GM12878 (cell line): ENCODE data around the gene NUDT14.

Experiments used
- CTCF ChIP-seq, 3 experiments: IDR thresholded peaks in 2 of 3; conservative IDR thresholded peaks in 1 of 3; 2 replicates each; pipeline ENCODE4 v1.5.1; 2011; ENCODE audit warnings: low read depth in 3 of 3, low read length in 3 of 3, mild to moderate bottlenecking in 3 of 3, control low read depth in 2 of 3, moderate library complexity in 2 of 3, inconsistent platforms in 1 of 3, mixed read lengths in 1 of 3; ENCODE audit not compliant: control insufficient read depth in 2 of 3, insufficient read depth in 1 of 3; ENCODE audit errors: extremely low read depth in 1 of 3
- RFX5 ChIP-seq: IDR thresholded peaks from 2 replicates; pipeline ENCODE4 v1.6.1; 2011; ENCODE audit warnings: low read depth, low read length, improper control_type of control experiment

GRCh38 chr14:105147671-105148603 lies 33.2 kb downstream of the NUDT14 start:
- TF ChIP-seq RFX5, result no peak
- no peak for TF ChIP-seq CTCF (IDR thresholded peaks at IDR 0.05 in 2 of 3, conservative IDR thresholded peaks at IDR 0.05 in 1 of 3; ENCODE audit: control insufficient read depth in 2 of 3, extremely low read depth in 1 of 3, insufficient read depth in 1 of 3, low read depth in 3 of 3, low read length in 3 of 3)
